HFF-Myc (cell line): Measurements from ENCODE around the gene GFRA1.

Experiments
- DNase-seq: peaks from one replicate; pipeline ENCODE4 v3.0.0-alpha.2; 2011; ENCODE audit warnings: low read depth; ENCODE audit errors: extremely low read depth
- H3K4me3 ChIP-seq: replicated peaks from 2 replicates; pipeline ENCODE4 v1.5.1; 2011; ENCODE audit warnings: low read depth, mild to moderate bottlenecking, control low read depth, low read length
- TF ChIP-seq, protein P1 (sequence below): IDR thresholded peaks from 2 replicates; pipeline ENCODE4 v1.5.1; 2012; ENCODE audit warnings: mild to moderate bottlenecking, low read depth, low read length, control low read depth; ENCODE audit errors: missing control alignments

The GFRA1 gene

DNA sequence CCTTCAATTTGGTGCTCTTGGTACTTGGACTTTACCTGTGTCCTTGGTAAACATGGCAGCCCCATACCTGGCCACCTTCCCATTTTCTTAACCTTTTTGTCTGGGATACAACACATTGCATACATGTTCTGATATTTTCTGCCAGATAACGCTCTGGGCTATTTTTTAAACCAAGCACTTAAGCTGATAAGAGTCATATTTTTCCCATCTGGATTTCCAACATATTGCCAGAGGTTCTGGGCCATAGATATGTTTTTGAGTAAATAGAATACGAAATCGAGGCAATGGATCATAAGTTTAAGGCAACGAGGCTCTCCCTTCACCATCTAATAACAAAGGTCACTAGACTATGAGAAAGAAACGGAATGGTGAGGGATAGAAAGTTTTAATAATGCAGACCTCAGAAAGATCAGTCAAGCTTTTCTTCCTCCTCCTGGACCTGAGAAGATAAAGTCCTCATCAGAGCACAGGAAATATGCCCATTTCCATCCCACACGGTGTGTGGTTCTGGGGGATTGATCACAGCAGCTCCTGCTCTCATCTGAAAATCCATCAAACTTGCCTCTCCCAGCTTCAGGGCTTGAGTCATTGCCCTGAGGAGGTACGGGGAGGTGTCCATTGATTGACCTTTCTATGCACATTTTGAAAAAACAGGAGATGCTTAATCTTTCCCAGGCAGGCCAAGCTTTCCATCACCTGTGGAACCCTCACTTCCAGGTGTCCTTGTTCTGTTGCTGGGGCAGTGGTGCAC is 257.2 kb downstream of the GFRA1 start:
- TF ChIP-seq, protein P1, sequence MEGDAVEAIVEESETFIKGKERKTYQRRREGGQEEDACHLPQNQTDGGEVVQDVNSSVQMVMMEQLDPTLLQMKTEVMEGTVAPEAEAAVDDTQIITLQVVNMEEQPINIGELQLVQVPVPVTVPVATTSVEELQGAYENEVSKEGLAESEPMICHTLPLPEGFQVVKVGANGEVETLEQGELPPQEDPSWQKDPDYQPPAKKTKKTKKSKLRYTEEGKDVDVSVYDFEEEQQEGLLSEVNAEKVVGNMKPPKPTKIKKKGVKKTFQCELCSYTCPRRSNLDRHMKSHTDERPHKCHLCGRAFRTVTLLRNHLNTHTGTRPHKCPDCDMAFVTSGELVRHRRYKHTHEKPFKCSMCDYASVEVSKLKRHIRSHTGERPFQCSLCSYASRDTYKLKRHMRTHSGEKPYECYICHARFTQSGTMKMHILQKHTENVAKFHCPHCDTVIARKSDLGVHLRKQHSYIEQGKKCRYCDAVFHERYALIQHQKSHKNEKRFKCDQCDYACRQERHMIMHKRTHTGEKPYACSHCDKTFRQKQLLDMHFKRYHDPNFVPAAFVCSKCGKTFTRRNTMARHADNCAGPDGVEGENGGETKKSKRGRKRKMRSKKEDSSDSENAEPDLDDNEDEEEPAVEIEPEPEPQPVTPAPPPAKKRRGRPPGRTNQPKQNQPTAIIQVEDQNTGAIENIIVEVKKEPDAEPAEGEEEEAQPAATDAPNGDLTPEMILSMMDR, result no peak
- no peak for DNase-seq
- H3K4me3 ChIP-seq, result no peak overlapping the region

DNA sequence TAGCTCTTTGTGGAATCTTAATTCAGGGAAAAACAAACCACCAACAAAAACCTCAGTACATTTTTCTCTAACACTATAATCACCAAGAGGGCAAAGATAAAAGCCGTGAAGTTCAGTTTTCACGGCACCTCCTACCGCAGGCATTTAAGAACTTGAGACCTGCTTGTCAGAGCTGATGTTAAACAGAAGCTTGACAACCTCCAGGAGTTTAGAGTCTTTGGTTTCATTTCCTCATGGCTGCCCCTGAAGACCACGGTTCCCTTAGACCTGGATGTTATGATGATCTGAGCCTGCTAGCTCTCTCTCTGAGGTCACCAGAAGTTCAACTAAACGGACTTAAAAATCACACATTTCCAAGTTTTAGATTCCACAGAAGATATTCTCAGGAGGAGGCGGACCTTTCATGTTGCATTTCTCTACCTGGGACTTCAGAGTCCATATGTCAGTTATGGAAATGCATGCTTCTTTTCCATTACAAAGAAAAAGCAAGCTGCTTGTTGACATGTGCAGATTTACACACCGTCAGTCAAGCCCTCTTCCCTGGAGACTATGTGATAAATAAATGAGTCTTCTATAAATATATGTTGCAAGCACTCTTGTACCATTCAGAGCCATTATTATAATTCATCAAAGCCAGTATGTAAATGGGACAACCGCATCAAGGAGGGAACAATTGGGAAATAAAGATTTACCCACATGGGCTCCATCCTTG is 258.0 kb downstream of the GFRA1 start:
- DNase-seq, result no peak
- no peak overlapping the region for H3K4me3 ChIP-seq
- TF ChIP-seq, protein P1, result no peak

DNA sequence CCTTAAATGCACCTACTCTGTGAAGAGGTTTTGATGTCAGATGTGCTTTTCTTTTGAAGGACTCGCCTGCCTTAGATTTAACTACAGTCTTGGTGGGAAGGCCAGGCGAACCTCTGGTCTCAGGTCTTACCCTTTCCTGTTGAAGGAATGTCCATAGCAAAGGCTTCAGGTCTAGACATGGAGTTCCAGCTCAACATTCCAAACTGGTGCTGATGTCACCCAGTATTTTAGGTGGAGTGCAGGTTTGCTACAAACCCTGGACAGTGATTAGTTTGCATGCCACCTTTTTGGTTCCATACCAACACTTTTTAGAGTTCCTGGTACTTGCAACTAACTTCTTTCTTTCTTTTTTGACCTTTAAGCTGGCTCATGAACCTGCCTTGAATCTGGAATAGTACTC is 258.7 kb downstream of the GFRA1 start:
- no peak for DNase-seq
- H3K4me3 ChIP-seq, result no peak overlapping the region
- TF ChIP-seq, protein P1, result no peak

DNA sequence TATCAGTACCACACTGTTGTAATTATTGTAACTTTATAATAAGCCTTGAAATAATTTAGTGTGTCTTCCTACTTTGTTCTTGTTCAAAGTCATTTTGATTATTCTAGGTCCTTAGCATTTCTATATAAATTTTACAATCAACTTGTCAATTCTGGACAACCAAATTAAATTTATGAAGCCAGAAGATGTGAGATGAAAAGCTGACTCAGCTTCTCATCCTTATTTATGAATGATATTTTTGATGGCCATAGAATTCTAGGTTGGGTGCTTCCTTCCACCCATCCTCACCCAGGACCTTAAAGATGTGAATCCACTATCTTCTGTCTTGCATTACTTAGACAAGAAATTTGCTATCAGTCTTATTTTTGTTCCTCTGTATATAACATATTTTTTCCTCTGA is 261.1 kb downstream of the GFRA1 start:
- no peak overlapping the region for H3K4me3 ChIP-seq
- DNase-seq, result no peak
- TF ChIP-seq, protein P1, result no peak

DNA sequence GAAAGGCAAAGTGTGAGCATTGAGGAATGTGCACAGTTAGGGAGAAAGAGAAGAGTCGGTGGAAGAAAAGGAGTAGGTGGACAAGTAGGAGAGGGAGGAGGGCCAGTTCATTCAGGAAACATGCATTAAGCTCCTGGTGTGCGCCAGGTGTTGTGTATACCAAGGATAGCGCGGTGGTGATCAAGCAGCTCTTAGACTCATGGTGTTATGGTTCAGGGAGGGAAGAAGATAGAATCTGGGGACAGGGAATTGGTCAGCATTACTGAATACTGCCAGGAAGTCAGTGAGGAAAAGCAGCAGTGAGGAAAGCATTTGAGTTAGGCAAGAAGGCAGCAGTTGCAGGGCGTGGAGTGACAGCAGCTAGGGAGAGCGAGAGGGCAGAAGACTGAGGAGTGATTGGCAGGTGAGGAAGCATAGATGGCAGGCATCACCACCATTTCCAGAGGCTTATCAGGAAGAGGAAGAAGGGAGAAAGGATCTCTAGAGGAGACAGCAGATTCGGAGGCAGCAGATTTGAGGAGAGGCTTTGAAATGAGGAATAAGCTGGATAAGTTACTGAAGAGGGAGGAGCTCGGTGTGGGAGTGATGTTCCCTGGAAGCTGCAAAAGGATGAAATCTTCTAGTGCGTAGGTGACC is 265.6 kb downstream of the GFRA1 start:
- no peak overlapping the region for H3K4me3 ChIP-seq
- no peak for DNase-seq
- TF ChIP-seq, protein P1, result no peak
